ENCODE results near the gene EMC6. TPM values are rescaled to one million over a fixed set of nuclear protein-coding genes. Genes with fewer than 3 reads are reported as not detected.

EMC6 gene
- total RNA-seq, 1 donor from 2014 or later, result 8.1 TPM

DNA sequence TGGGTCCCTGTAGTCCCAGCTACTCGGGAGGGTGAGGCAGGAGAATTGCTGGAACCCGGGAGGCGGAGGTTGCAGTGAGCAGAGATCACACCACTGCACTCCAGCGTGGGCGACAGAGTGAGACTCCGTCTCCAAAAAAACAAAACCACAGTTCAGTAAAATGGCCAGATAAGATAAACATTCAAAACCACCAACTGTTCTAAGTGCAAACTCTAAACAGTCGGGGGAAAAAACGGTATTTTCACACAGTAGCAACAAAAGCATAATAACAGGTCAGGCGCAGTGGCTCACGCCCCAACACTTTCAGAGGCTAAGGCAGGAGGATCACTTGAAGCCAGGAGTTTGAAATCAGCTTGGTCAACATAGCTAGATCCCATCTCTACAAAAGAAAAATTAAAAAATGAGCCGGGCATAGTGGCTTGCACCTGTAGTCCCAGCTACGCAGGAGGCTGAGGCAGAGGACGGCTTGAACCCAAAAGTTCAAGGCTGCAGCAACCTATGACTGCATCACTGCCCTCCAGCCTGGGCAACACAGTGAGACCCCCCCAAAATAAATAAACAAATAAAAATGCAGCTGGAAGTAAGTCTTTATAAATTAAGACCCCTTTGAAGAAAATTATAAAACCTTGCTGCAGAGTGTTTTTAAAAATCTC lies 44.3 kb downstream of the EMC6 start:
- DNase-seq, result no peak

- no peak for DNase-seq
Observed at GRCh38 chr17:3715296-3715695, 46.7 kb downstream of the EMC6 start.

DNA sequence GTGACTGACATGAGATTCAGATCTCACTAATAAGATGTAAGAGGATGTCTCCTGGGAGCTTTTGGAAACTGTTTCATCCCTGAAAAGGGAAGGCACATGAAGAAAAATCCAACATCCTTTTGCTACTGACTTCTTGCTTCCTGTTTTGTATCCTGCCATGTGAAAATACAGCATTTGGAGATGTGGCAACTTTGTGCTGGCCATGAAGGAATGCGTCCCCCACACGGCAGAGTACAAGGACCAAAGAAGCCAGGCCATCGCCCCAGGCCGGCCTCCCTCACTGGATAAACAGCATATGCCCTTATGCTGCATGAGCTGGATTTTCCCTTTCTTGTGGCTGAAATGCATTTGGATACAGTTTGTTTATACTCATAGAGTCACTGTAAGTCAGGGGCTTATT lies 49.6 kb downstream of the EMC6 start:
- no peak for DNase-seq

DNA sequence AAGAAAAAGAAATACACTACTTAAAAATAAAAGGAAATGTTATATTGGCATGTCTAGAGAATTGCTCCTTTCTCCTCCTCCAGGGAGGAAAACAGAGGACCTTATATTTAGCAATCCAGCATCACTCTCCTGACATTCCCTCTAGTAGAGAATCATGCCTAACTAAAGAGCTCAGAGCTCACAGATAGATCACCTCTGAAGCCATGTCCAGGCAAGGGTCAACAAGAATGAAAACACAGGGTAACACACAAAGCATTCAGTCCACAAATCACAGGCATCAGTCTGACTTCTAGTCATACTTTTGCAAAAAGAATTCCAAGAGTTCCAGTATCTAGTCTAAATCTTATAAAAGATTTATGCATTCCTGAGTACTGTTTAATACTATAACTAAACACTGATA lies 50.7 kb downstream of the EMC6 start:
- no peak for DNase-seq

Other genes starting within 250 kb of the EMC6 start
- not detected for gene OR1E2, start 235.0 kb upstream of the EMC6 start, total RNA-seq
- 0.78 TPM for gene SPATA22, start 197.0 kb upstream of the EMC6 start, total RNA-seq
- 1.4 TPM for gene ASPA, start 192.8 kb upstream of the EMC6 start, total RNA-seq
- gene TRPV3, start 111.0 kb upstream of the EMC6 start, total RNA-seq, result 0.47 TPM
- 3.3 TPM for gene TRPV1, start 59.4 kb upstream of the EMC6 start, total RNA-seq
- 10.0 TPM for gene SHPK, start 32.6 kb upstream of the EMC6 start, total RNA-seq
- gene CTNS, start 32.1 kb upstream of the EMC6 start, total RNA-seq, result 7.0 TPM
- gene TAX1BP3, start 234 bp upstream of the EMC6 start, total RNA-seq, result 22.8 TPM
- 10.0 TPM for gene P2RX5, start 27.3 kb downstream of the EMC6 start, total RNA-seq
- gene HASPIN, start 55.1 kb downstream of the EMC6 start, total RNA-seq, result 0.62 TPM
- gene ITGAE, start 132.4 kb downstream of the EMC6 start, total RNA-seq, result 6.2 TPM
- 24.5 TPM for gene NCBP3, start 177.4 kb downstream of the EMC6 start, total RNA-seq
- 8.9 TPM for gene CAMKK1, start 224.2 kb downstream of the EMC6 start, total RNA-seq
- gene P2RX1, start 247.7 kb downstream of the EMC6 start, total RNA-seq, result not detected

Measured in occipital lobe (tissue), 2 donors.